Measurements from ENCODE around the gene LUC7L3. TPM values are rescaled to one million over a fixed set of nuclear protein-coding genes. Genes with fewer than 3 reads are reported as not detected.

Gene LUC7L3
- total and polyA plus RNA-seq, 2 of the 13 experiments (the other 11 are each of a cell fraction or from before 2014, with no cell fraction given) = 108 to 120 TPM

DNA sequence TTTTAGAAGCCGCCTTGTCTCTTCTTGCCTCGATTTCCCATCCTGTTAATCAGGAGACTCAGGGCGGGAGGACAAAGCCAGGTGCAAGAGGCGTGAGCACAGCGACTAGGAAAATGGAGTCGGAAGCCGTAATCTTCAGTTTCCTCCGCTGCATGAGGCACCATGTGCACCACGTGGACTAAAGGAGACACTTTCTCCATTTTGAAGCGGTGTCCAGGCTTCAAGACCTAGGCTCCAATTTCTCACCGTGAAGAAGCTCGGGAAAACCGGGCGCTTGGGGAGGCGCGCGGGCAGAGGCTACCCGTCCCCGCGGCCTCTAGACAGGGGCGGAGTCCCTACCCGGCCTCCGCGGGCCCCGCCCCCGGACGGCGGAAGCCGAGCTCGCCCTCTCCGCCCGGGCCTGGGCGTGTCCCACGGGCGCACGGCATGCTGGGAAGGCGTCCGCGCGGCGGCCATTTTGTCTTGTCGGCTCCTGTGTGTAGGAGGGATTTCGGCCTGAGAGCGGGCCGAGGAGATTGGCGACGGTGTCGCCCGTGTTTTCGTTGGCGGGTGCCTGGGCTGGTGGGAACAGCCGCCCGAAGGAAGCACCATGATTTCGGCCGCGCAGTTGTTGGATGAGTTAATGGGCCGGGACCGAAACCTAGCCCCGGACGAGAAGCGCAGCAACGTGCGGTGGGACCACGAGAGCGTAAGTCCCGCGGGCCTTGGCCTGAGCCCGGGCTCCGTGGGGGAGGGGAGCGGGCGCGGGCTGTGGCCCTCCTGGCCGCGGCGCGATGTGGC, at the start of gene LUC7L3 (continued):
- TF ChIP-seq SMC3 (IDR thresholded peaks at IDR 0.05; ENCODE audit: low read length) (no peak), ZSCAN31 (CRISPR knock-in tag; IDR thresholded peaks at IDR 0.05; ENCODE audit: low read depth) (peak; percentile 93), ZNF3 (CRISPR knock-in tag; IDR thresholded peaks at IDR 0.05) (peak; percentile 36), IRF2 (CRISPR knock-in tag; IDR thresholded peaks at IDR 0.05) (peak; percentile 89), RAD21 (CRISPR knock-in tag; IDR thresholded peaks at IDR 0.05) (peak; percentile 4; the same call in 1 of the 2 replicates), POGZ (CRISPR knock-in tag; IDR thresholded peaks at IDR 0.05) (peak; percentile 96), YEATS2 (CRISPR knock-in tag; IDR thresholded peaks at IDR 0.05; ENCODE audit: borderline replicate concordance) (peak; percentile 94), NFE2L2 (IDR thresholded peaks at IDR 0.05; ENCODE audit: low read length) (no peak), ZFP82 (CRISPR knock-in tag; IDR thresholded peaks at IDR 0.05; ENCODE audit: borderline replicate concordance) (no peak), BCL6 (CRISPR knock-in tag; IDR thresholded peaks at IDR 0.05) (0 out of 2 replicates have a peak, but pooled peaks have one; percentile 7), HNF4A (CRISPR knock-in tag; IDR thresholded peaks at IDR 0.05) (no peak), ARNTL (CRISPR knock-in tag; IDR thresholded peaks at IDR 0.05) (peak; percentile 77; the same call in 1 of the 2 replicates), ZNF354B (CRISPR knock-in tag; IDR thresholded peaks at IDR 0.05) (peak; percentile 44; the same call in 1 of the 2 replicates), ZNF24 (IDR thresholded peaks at IDR 0.05) (peak; percentile 71; the same call in 1 of the 2 replicates), MED8 (CRISPR knock-in tag; IDR thresholded peaks at IDR 0.05; ENCODE audit: insufficient replicate concordance) (peak; percentile 72), ZNF207 (IDR thresholded peaks at IDR 0.05; ENCODE audit: borderline replicate concordance) (no peak)
- TF ChIP-seq, protein P1, sequence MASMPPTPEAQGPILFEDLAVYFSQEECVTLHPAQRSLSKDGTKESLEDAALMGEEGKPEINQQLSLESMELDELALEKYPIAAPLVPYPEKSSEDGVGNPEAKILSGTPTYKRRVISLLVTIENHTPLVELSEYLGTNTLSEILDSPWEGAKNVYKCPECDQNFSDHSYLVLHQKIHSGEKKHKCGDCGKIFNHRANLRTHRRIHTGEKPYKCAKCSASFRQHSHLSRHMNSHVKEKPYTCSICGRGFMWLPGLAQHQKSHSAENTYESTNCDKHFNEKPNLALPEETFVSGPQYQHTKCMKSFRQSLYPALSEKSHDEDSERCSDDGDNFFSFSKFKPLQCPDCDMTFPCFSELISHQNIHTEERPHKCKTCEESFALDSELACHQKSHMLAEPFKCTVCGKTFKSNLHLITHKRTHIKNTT (CRISPR knock-in tag; IDR thresholded peaks at IDR 0.05) = 0 out of 2 replicates have a peak, but pooled peaks have one; percentile 60
- TF ChIP-seq, protein P2, sequence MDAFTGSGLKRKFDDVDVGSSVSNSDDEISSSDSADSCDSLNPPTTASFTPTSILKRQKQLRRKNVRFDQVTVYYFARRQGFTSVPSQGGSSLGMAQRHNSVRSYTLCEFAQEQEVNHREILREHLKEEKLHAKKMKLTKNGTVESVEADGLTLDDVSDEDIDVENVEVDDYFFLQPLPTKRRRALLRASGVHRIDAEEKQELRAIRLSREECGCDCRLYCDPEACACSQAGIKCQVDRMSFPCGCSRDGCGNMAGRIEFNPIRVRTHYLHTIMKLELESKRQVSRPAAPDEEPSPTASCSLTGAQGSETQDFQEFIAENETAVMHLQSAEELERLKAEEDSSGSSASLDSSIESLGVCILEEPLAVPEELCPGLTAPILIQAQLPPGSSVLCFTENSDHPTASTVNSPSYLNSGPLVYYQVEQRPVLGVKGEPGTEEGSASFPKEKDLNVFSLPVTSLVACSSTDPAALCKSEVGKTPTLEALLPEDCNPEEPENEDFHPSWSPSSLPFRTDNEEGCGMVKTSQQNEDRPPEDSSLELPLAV (CRISPR knock-in tag; conservative IDR thresholded peaks at IDR 0.05; ENCODE audit: low read depth) = peak; percentile 88; the same call in 1 of the 2 replicates
- TF ChIP-seq, protein P3, sequence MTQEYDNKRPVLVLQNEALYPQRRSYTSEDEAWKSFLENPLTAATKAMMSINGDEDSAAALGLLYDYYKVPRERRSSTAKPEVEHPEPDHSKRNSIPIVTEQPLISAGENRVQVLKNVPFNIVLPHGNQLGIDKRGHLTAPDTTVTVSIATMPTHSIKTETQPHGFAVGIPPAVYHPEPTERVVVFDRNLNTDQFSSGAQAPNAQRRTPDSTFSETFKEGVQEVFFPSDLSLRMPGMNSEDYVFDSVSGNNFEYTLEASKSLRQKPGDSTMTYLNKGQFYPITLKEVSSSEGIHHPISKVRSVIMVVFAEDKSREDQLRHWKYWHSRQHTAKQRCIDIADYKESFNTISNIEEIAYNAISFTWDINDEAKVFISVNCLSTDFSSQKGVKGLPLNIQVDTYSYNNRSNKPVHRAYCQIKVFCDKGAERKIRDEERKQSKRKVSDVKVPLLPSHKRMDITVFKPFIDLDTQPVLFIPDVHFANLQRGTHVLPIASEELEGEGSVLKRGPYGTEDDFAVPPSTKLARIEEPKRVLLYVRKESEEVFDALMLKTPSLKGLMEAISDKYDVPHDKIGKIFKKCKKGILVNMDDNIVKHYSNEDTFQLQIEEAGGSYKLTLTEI (CRISPR knock-in tag; conservative IDR thresholded peaks at IDR 0.05) = no peak
- TF ChIP-seq, protein P4, sequence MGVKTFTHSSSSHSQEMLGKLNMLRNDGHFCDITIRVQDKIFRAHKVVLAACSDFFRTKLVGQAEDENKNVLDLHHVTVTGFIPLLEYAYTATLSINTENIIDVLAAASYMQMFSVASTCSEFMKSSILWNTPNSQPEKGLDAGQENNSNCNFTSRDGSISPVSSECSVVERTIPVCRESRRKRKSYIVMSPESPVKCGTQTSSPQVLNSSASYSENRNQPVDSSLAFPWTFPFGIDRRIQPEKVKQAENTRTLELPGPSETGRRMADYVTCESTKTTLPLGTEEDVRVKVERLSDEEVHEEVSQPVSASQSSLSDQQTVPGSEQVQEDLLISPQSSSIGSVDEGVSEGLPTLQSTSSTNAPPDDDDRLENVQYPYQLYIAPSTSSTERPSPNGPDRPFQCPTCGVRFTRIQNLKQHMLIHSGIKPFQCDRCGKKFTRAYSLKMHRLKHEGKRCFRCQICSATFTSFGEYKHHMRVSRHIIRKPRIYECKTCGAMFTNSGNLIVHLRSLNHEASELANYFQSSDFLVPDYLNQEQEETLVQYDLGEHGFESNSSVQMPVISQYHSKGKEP (CRISPR knock-in tag; IDR thresholded peaks at IDR 0.05) = 0 out of 2 replicates have a peak, but pooled peaks have one; percentile 69
